GM21786 (cell line): ENCODE data around the gene FIS1.
"Not testable (repeated sequence)": the region's sequence is repeated elsewhere in the genome, so short reads cannot be mapped to it uniquely, and the experiment has no call there.

ENCODE experiments used
- ATAC-seq: cut with Tn5 transposase; IDR thresholded peaks from one replicate; pipeline ENCODE4 v1.9.1; 2021; ENCODE audit not compliant: unreplicated experiment

The FIS1 gene

DNA sequence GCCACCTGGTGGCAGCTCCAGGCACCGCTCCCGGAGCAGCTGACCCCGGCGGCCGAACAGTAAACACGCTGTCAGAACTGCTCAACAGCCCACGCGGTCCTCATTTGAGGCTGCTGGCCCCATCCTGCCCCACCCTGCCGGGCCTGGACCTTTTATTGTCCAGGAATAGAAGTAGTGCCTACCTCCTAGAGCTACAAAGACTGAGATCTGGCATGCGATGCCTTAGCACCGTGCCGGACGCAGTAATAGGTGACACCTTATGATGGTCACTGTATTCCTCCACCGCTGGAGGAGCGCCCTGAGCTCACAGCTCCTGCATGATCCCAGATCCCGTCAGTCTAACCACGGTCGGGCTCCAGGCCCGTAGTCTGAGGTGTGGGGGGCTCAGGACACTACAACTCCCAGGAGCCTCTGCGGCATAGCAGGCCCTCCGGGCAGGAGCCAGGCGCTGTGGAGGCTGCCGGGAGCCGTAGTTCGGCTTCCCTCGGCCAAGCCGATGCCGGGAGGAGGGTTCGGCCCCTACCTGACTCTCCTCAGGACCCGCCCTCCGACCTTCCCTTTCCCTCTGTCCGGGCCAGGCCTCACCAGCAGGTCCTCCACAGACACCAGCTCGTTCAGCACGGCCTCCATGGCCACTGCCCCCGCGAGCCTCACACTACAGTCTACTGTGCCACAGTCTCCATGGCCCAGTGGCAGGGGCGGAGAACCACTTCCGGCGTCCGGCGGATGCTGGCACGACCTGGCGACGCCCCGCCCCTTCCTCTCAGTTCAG, at the start of gene FIS1:
TSS of gene FIS1 (minus strand) at position 707 of the 772 bp plus-strand sequence. CDS start at position 630, 77 bp downstream.
- ATAC-seq = peak; percentile 89

DNA sequence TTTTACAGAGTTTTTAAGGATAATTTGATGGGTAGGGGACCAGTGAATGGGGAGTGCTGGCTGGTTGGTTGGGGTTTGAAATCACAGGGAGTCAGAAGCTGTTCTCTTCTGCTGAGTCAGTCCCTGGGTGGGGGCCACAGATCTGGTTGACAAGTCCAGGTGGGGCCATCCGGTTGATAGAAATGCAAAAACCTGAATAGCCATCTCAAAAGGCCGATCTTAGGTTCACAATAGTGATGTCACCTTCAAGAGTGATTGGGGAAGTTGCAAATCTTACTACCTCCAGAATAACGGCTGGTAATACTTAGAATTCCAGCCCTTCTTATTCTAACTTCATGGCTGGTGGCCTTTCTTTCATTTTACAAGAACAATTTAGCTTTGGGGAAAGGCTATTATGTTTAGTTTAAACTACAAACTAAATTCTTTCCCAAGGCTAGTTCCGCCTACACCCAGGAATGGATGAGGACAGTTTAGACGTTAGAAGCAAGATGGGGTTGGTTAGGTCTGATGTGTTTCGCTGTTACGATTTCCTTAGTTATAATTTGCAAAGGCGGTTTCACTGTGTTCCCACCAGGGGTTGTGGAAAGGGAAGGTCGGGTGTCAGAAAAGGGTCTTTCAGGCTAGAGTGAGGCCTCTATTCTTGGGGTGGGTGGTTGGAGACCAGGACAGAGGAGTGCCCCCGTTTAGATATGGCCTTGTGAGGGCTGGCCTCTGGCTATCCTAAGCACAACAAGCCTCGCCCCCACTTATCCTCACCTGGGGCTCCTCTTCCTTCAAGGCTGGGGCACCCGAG, 49.4 kb upstream of the FIS1 start:
- no peak for ATAC-seq

- not testable (repeated sequence) for ATAC-seq
Measured at GRCh38 chr7:101293069-101294021, 48.5 kb upstream of the FIS1 start.

- not testable (repeated sequence) for ATAC-seq
Measured at GRCh38 chr7:101292566-101292965, 47.7 kb upstream of the FIS1 start.

DNA sequence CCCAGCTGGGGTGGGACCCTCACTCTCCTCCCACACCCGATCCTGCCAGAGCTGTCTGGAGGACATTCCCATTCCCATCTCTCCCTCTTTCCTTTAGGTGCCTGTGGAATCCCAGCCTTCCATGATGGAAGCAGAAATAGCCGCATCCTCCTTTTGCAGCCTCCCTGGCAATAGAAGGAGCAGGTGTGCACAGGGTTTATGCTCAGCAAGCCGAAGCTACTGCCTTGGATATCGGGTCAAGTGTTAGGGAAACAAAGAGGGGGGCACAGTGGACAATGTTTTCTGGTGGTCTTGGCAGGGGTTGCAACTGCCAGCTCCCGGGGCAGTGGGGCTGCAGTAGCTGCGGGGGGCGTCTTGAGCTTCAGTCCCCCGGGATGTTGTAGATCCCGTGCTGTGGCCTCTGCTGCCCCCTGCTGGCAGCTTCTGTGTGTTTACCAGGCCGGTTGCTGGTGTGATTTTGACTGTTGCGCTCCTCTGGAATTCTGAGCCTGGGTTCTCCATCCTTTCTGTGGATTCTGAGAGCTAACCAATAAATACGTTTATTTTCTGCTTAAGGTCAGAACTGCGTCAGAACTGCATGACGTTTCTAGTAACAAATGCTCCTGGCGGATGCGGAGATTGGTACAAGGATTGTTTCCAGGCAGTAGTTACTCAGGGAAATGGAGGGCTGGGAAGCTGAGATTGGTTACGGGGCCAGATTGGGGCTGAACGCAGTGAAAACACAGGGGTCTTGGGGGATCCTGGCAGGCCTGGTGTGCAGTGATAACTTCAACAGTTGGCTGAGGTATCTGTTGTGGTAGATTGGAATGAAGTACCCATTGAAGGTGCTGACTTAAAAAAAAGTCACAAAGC, 45.5 kb upstream of the FIS1 start:
- ATAC-seq = not testable (repeated sequence)

DNA sequence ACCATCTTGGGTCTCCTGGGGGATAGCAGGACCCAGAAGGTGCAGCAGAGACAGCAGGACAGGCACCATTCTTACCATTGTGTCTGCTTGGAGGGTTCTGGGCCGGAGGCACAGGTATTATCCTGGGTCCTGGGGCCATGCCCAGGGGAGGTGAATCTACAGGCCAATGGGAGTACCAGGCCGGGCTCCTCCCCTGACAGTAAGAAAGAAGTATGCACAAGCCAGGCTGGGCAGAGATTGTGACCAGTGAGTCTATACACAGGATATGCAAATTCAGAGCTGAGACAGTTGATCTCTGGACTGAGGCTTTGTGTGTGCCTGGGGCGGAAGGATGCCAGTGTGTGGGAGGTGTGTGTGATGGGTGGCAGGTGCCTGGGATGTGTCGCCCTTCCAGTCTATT, 44.8 kb upstream of the FIS1 start:
- ATAC-seq = peak; percentile 88

DNA sequence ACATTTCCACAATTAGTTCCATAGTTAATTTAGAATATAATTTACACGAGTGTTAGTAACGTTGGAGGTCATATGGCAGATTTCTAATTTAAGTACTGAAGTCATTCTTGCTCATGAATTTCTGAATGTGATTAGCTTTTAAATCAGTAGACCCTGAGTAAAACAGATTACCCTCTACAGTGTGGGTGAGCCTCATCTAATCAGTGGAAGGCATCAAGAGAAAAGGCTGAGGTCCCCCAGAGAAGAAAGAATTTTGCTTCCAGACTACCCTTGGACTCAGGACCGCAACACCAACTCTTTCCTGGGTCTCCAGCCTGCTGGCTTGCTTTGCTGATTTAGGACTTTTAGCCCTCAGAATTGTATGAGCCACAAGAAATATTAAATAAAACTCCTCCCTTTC, 43.6 kb upstream of the FIS1 start:
- no peak for ATAC-seq

GRCh38 chr7:101287032-101287431, 42.2 kb upstream of the FIS1 start:
- ATAC-seq = no peak

GRCh38 chr7:101285880-101286279, 41.0 kb upstream of the FIS1 start:
- not testable (repeated sequence) for ATAC-seq

DNA sequence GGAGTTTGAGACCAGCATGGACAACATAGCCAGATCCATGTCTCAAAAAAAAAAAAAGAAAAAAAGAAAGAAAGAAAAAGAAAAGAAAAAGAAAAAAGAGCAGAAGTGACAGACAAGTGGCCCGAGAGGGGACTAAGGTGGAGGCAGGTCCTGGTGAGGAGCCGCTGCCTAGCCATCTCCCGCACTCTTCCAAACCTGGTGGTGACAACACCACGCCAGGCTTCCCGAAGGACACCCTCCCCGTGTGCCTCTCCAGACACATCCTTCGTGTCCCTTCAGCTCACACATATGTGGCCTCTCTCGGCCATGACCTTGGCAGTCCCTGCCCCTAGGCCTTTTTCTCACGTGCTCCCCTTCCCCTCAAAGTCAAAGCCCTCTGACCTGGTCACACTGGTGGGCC, 40.3 kb upstream of the FIS1 start:
- no peak for ATAC-seq

- ATAC-seq = not testable (repeated sequence)
Measured at GRCh38 chr7:101280912-101281311, 36.0 kb upstream of the FIS1 start.

GRCh38 chr7:101278461-101279292, 33.8 kb upstream of the FIS1 start:
- no peak for ATAC-seq

- no peak for ATAC-seq
Measured at GRCh38 chr7:101277155-101277554, 32.3 kb upstream of the FIS1 start.

DNA sequence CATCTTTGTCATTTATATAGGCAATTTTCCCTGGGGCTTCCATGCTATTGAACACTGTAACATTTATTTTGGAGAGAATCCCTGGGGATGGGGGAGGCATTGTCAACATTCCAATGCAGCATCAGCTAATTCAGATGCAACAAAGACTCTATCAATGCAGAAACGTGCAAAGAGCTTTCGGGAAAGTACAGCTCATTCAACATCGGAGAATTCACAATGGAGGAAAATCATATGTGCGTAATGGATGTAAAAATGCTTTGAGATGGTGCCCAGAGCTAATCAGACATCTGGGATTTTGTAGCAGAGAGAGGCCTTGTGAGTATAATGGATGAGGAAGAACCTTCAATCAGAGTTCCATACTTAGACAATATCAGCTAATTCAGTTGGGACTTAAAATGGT, 28.3 kb upstream of the FIS1 start:
- no peak for ATAC-seq

- no peak for ATAC-seq
Measured at GRCh38 chr7:101271021-101271420, 26.1 kb upstream of the FIS1 start.

GRCh38 chr7:101269664-101270063, 24.8 kb upstream of the FIS1 start:
- ATAC-seq = no peak

DNA sequence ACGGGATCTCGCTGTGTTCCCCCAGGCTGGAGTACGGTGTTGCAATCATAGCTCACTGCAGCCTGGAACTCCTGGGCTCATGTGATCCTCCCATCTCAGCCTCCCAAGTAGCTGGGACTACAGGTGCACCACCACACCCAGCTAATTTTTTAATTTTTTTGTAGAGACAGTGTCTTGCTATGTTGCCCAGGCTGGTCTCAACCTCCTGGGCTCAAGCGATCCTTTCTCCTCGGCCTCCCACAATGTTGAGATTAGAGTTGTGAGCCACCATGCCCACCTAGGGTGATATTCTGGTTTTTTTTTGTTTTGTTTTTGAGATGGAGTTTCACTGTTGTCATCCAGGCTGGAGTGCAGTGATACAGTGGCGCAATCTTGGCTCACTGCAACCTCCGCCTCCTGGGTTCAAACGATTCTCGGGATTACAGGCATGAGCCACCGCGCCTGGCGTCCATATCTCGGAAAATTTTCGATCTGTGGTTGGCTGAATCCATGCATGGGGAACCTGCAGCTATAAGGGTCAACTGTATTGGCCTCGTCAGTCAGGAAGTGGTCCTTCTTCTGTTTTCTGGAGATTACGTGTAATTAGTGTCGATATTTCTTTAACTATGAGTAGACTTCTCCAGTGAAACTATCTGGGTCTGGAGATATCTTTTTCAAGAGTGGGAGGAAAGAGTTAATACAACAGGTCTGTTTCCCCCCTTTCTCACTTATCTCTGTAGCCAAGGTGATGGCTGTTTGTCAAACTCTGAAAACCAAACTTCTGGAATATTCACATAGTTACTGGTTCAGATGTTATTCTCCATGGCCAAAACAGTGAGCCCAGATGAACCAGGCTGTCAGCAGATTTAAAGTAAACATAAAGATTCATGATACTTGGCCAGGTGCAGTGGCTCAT, 21.0 kb upstream of the FIS1 start:
- ATAC-seq = no peak

- not testable (repeated sequence) for ATAC-seq
Measured at GRCh38 chr7:101264102-101264706, 19.3 kb upstream of the FIS1 start.
